Neural cell (in vitro differentiated cells): ENCODE results near the gene PCP2. TPM values are rescaled to one million over a fixed set of nuclear protein-coding genes. Genes with fewer than 3 reads are reported as not detected.

Experiments
- polyA plus RNA-seq: library from polyadenylated mRNA; depleted of rRNA; stranded (reverse); fragments of >200 nt; gene quantifications from 2 replicates; pipeline ENCODE4 v1.2.3, GENCODE V29; 2014
- small RNA-seq, 3 experiments: library from RNA; depleted of rRNA; stranded (forward); fragments of <200 nt; gene quantifications; one replicate each; pipeline ENCODE3, GENCODE V24; 2012

The PCP2 gene
- polyA plus RNA-seq, 1 donor from 2014 or later, result not detected

Small RNAs within 50 kb of the gene (small RNA-seq; reads per million reads assigned to genes)
- 0 to 1.1 (median 0.16) reads per million in 3 experiments for gene MIR6792

Other genes starting within 250 kb of the PCP2 start
- 1.2 and 1.3 TPM in 2 replicates for gene PEX11G, start 144.7 kb downstream of the PCP2 start, polyA plus RNA-seq
- 14.6 and 22.0 TPM in 2 replicates for gene ZNF358, start 117.6 kb downstream of the PCP2 start, polyA plus RNA-seq
- gene MCOLN1, start 111.1 kb downstream of the PCP2 start, polyA plus RNA-seq, result 16.9 and 20.6 TPM in 2 replicates
- gene PNPLA6, start 98.0 kb downstream of the PCP2 start, polyA plus RNA-seq, result 10.8 and 25.0 TPM in 2 replicates
- 17.0 and 22.5 TPM in 2 replicates for gene CAMSAP3, start 37.9 kb downstream of the PCP2 start, polyA plus RNA-seq
- 19.6 and 20.8 TPM in 2 replicates for gene XAB2, start 4.2 kb downstream of the PCP2 start, polyA plus RNA-seq
- gene PET100, start 3.9 kb downstream of the PCP2 start, polyA plus RNA-seq, result 84.6 and 105 TPM in 2 replicates
- 1.7 and 7.8 TPM in 2 replicates for gene STXBP2, start 3.4 kb upstream of the PCP2 start, polyA plus RNA-seq
- not detected in 2 replicates for gene RETN, start 35.3 kb upstream of the PCP2 start, polyA plus RNA-seq
- 0.22 TPM in 1 of 2 replicates, not detected in the other for gene MCEMP1, start 43.4 kb upstream of the PCP2 start, polyA plus RNA-seq
- 88.5 and 113 TPM in 2 replicates for gene TRAPPC5, start 47.1 kb upstream of the PCP2 start, polyA plus RNA-seq
- not detected in 2 replicates for gene FCER2, start 68.4 kb upstream of the PCP2 start, polyA plus RNA-seq
- gene CLEC4G, start 98.4 kb upstream of the PCP2 start, polyA plus RNA-seq, result not detected in 2 replicates
- not detected in 2 replicates for gene CD209, start 113.8 kb upstream of the PCP2 start, polyA plus RNA-seq
- gene CLEC4M, start 129.5 kb upstream of the PCP2 start, polyA plus RNA-seq, result not detected in 2 replicates
- gene EVI5L, start 196.5 kb upstream of the PCP2 start, polyA plus RNA-seq, result 50.6 and 65.1 TPM in 2 replicates
- 2.5 and 2.7 TPM in 2 replicates for gene PRR36, start 240.7 kb upstream of the PCP2 start, polyA plus RNA-seq